GM21367 (cell line): ENCODE data around the gene PLCXD1.

Experiments
- ATAC-seq: cut with Tn5 transposase; IDR thresholded peaks from one replicate; pipeline ENCODE4 v1.9.1; 2021; ENCODE audit not compliant: unreplicated experiment

The PLCXD1 gene

GRCh38 chrX:333611-334311, 52.6 kb downstream of the PLCXD1 start:
- ATAC-seq: no peak

DNA sequence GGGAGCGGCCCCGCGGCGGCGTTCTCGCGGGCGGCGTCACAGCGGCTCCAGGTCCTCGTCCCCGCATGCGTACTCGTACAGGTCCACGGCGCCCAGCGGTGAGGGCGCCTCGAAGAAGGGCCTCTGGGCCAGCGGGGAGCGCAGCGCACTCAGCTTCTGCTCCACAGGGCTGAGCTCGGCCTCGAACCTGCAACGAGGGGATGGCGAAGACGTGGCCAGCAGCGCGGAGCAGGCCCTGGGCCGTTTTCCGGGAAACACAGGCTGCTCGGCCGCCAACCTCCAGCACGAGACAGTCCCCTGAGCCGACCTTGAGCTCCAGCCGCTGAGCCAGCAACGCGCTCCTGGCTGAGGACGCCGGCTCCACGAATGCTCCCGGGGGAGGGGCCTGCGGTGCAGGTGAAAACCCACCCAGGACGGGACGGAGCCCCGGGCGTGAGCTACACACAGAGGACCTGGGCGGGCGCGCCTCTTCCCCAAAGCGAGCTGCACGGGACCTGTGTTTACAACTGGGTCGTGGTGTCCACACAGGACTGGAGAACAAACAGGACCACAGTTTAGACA, 53.2 kb downstream of the PLCXD1 start:
- ATAC-seq: no peak

- ATAC-seq: no peak
Measured at GRCh38 chrX:334971-335757, 54.0 kb downstream of the PLCXD1 start.

DNA sequence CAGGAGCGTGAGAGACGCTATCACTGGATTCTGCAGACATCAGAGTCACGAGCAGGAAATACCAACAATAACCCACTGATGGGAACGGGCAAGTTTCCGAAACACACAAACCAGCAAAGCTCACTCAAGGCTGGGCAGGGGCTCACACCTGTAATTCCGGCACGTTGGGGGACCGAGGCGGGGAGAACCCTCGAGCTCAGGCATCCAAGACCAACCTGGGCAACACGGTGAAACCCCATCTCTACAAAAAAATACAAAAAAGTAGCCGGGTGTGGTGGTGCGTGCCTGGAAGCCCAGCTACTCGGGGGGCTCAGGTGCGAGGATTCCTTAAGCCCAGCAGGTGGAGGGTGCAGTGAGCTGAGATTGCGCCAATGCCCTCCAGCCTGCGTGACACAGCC, 54.6 kb downstream of the PLCXD1 start:
- ATAC-seq: no peak

GRCh38 chrX:336227-336626, 55.0 kb downstream of the PLCXD1 start:
- no peak for ATAC-seq

- no peak for ATAC-seq
Measured at GRCh38 chrX:337331-337831, 56.2 kb downstream of the PLCXD1 start.

DNA sequence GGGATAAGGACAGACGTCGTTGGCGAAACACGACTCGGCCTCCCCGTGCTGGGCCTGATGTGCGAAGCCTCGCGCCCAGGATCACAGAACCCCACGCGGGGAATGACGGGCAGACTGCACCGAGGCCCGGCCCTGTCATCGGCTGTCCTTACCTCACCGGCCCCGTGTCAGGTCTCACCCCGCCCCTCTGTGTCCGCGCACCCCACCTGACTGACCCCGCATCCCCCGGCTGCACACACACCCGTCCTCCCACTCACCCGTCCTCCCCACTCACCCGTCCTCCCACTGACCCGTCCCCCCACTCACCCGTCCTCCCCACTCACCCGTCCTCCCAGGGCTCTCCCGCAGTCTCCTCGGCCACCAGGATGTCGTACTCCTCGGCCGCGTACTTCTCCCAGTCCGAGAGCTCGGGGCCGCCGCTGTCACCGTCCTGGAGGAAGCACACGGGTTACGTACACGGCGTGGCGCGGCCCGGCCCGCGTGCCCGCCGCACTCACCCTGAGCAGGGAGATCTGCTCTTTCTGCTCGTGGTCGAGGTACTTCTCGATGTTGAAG, 57.2 kb downstream of the PLCXD1 start:
- ATAC-seq: no peak

- ATAC-seq: no peak
Measured at GRCh38 chrX:338836-339400, 57.7 kb downstream of the PLCXD1 start.

GRCh38 chrX:340121-340520, 58.9 kb downstream of the PLCXD1 start:
- ATAC-seq: no peak

- no peak for ATAC-seq
Measured at GRCh38 chrX:340641-341423, 59.7 kb downstream of the PLCXD1 start.

DNA sequence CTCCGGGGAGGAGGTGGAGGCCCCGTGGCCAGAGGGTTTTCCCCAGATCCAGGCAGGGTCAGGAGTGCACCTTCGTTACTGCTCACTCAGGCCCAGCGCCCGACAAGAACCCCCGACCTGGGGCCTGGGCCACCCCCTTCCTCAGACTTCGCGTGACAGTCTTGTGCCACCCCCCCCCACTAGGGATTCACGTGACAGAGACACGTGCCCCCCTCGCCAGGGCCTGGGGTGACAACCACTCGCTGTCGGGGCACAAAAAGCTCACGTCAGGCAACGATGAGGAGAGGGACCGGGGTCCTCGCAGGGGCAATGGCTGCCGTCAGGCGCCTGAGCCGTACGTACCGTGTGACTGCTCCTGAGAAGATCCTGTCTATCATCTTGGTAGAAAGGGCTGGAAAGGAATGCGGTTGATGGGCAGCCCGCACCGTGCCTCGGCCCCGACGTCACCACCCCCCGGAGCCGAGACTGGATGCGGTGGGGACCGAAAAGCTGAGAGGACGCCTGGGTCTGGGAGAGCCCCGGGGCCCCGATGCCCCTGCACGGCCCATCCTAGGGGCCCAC, 60.4 kb downstream of the PLCXD1 start:
- ATAC-seq: no peak

- ATAC-seq: no peak
Measured at GRCh38 chrX:344371-344901, 63.3 kb downstream of the PLCXD1 start.

GRCh38 chrX:345020-345925, 64.1 kb downstream of the PLCXD1 start:
- ATAC-seq: no peak

DNA sequence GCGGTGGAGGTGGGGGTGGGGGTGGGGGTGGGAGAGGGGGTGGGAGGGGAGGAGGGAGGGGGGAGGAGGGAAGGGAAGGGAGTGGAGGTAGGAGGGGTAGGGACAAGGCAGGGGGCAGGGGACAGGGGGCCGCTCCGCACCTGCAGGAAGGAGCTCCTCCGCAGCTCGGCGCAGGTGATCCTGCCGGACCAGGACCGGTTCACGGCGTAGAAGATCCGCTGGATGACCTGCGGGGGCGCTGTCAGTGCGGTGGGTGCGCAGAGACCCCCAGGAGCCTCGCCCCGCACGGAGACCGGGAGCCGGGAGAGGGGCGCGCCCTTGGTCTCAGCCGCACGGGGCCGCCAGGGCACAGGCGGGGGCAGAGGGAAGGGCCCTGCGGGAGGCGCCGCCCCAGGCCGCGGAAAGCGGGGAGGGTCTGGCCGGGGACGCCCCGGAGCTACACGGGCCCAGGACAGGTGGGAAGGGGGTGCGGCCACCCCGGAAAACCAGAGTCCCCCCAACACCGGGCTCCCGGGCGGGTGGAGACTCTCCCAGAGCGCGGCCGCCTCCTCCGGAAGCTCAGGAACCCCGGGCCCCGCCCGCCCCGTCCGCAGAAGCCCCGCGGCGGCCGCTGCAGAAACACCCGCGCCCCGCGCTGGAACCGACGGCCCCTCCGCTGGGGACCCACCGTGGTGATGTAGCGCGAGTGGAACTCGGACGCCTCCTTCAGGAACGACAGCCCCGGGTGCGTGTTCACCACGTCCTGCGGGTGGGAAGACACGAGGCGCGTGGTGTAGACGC, 65.0 kb downstream of the PLCXD1 start:
- ATAC-seq: no peak

- no peak for ATAC-seq
Measured at GRCh38 chrX:347351-348117, 66.4 kb downstream of the PLCXD1 start.

- ATAC-seq: no peak
Measured at GRCh38 chrX:348461-349117, 67.4 kb downstream of the PLCXD1 start.

DNA sequence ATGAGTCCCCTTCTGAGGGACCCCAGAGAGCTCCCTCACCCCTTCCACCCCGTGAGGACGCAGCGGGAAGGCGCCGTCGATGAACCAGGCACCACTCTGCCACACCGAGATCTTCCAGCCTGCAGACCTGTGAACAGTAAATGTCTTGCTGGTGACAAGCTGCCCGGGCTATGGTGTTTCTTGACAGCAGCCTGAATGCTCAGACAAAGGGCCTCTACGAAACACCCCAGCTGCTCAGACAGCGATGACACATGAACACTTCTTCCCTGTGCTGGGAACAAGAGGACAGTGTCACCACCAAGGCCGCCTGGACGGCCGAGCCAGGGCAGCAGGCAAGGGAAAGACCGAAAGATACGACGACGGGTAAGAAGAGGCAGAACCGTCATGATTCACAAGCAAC, 68.0 kb downstream of the PLCXD1 start:
- no peak for ATAC-seq
